ENCODE results near the gene ALDH9A1.

DNA sequence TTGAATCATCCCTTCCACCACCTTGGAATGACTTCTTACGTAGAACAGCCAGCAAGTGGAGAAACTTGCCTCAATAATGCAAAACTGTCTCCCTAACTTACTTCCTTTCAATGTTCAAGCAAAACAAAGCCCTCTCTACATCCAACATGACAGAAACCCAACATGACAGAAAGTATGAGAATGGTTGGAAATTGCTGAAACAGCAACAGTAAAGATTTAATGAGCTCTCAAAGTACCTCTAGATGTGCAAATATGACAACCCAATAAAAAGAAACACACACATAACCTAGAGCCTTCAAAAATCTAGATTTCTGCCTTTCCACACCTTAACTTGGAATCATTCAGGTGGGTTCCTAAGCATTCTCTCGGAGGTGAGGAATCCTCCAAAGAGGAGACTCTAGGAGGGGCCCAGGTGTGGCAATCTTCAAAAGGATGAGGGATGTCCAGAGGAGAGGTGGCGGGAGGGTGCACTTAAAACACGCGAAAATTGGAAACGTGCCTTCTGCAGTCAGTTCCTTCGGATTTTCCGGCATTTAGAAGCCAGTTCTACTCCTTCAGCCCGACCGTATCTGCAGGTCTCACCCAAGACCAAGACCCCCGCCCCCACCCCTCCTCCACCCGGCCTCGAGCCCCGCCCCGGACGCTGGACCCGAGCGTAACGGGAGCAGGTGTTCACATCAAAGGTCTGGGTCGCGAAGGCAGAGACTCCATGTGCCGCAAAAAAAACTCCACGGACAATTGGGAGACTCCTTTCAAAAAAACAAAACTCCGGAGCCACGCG, 68.3 kb downstream of the ALDH9A1 start:
- TF ChIP-seq JUNB (IDR thresholded peaks at IDR 0.05) (no peak), POLR2A (IDR thresholded peaks at IDR 0.05; ENCODE audit: low read length) (no peak)
